Superior temporal gyrus (tissue), 1 donor: ENCODE data around the gene GALT.

Source experiments
- DNase-seq: peaks from one replicate; pipeline ENCODE4 v3.0.0-alpha.2; 2016; ENCODE audit errors: extremely low spot score

The GALT gene

DNA sequence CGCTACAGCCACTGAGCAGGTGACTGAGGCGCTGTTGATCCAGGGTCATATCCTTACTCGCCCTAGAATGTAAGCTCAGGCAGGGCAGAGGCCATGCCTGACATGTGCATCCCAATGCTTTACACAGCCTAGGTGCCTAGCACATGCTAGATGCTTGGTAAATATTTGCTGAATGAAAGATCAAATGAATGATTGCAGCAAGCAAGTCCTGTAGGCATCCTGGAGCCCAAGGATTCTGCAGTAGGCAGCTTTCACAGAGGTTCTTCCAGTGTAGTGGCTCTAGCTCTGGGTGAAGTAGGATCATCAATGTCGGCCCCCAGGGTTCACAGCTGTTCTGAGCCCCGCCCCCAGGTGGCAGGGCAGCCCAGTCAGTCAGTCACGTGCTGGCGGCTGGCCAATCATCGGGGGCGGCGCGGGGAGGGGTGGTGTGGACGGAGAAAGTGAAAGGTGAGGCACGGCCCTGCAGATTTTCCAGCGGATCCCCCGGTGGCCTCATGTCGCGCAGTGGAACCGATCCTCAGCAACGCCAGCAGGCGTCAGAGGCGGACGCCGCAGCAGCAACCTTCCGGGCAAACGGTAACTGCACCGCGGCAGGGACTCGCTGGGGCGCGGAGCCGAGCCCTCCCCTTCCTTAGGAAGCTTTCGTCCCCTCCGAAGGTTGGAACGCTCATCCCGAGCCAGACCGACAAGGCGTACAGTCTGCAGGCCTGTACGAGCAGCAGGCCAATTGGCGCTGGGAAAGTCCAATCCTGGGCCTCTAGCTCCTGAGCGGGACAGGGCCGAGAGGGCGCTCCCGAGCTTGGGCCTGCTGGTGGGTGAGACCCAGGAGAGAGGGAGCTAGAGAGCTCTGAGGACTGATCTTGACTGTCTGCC is at the start of gene GALT:
Gene GALT, plus strand, starts transcription at position 465 of the 873 bp plus-strand sequence. Its CDS starts 30 bp downstream, at position 495.
- DNase-seq: peak; percentile 84

DNA sequence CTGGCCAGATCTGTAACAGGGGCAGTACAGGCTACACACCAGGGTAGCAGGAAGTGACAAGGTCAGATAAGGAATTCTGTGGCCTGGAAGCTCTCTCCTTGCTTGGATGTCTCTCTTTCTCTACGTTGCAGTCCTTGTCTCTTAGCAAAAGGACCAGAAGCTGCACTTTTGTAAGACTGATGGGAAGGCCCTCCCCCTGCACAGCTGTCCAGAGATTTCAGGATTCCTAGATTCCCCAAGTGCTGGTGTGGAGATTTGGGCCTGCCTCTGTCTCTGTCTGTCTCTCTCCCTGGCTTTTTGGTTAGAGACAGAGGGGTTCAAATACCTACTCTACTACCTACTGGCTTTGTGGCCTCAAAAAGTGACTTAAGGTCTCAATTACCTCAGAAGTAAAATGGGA is 46.9 kb upstream of the GALT start:
- no peak for DNase-seq

DNA sequence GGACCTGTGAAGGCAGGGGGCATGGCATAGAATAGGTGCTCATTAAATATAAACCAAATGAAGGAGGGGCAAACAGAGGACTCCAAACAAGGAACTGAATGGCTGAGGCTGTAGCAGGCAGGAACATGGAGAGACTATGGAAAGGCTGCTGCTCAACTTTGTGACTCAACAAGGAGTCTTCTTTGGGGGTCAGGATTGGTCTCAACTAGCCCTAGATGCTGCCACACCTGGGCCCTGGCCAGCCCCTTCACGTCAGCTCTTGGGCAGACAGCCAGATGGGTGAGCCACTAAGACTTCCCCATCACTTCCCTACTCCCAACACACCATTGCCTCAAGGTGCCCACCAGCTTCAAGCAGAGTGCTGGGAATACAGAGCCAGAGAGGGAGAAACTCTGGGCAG is 45.6 kb upstream of the GALT start:
- DNase-seq: no peak

DNA sequence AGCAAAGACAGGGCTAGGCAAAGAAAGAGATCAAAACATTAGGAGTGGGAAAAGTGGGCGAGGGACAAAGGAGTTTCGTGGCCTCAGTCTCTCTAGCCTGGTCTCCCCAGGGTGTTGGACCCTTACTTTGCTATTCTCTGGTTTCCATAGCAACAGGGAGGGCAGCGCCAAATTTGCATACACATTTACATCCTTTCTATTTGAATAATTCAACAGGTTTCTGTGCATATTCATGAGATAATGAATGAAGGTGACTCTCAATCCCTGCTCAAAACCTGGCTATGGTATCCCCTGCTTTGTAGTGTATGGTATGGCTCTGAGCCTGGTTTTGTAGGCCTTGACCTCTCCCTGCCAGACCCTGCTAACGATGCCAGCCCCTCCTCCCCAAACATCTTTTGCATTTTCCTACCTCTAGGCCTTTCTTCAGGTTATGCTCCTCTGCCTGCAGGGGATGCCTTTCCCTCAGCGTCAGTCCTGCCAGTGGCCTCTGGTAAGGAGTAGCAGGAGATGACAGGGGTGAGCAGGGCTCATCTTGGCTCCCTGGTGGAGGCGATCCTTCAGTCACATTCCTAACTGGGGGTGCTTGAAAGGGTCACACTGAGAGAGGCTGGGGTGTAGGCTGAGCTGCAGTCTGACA is 44.4 kb upstream of the GALT start:
- DNase-seq: no peak

DNA sequence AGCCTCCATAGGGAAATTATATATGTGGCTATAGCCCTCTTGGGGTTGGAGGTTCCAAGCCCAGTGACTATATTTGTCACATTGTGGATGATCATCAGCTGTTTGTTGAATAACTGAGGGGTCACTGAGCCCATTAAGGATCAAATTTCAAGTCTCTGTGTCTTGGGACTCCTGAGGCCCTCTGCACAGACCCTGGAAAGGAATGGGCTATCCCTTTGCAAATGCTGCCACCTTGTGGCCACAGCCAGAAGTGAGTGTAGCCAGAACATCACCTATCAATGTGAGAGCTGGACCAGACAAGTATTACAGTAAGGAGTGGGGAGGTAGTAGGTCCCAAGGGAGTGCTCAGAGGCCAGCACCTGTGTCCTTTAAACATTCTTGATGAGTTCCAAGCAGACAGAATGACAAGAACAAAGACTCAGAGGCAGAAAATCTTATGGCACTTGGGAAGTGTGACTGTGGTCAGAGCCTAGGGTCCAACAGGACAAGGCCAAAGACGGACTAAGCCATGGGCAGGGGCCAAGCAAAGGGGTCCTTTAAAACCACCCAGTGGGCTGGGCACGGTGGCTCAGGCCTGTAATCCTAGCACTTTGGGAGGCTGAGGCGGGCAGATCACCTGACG is 42.8 kb upstream of the GALT start:
- DNase-seq: peak; percentile 96

DNA sequence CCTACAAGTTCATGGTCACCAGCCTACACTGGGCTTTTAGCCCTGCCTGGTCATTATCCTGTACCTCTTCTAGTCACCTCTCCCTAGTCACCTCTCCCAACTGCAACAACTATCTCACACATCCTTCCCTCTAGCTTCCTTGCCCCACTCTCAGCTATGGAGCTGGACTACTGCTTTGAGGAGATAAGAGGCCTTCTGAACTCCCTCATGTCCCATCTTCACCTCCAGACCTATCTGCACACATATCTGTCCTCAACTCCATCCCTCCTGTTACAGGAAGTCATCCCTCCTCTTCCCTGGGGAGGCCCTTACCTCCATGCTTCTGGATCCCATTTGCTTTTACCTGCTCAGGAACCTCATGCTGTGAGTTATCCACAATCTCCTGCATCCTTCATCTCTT is 40.3 kb upstream of the GALT start:
- DNase-seq: no peak

DNA sequence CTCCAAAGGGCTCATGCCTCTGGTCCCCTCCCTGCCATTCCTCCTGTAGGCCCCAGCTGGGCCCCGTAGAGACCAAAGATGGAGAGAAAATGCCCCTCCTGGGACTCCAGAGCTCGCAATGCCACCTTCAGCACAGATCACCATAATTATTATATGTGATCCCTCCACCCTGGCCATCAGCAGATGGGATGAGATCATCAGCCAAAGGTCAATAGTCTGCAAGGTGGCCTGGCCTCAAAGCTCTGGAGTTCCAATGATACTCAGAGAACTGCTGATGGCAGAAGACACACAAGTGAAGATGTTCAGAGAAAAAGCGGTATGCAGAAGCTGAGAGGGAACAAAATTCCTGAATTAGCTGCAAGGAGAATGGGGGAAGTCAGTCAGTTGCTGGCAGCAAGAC is 39.6 kb upstream of the GALT start:
- DNase-seq: no peak

DNA sequence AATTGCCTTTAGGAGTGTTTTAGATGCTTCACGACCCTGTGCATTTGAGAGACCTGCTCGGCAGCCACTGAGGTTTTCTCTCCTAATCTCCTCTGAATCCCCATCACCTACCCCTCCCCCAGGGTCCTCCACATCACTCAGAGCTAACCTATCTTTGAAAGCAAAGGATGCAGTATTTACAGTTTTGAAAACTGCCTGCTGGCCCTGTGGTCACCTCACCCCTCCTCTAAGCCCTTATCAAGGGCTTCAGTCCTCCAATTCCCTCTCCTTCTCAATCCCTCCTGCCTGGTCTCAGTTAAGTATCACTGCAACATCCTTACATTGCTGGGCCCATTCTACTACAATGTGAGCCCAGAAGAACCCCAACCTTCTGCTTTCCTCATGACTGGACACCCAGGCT is 39.1 kb upstream of the GALT start:
- no peak for DNase-seq

DNA sequence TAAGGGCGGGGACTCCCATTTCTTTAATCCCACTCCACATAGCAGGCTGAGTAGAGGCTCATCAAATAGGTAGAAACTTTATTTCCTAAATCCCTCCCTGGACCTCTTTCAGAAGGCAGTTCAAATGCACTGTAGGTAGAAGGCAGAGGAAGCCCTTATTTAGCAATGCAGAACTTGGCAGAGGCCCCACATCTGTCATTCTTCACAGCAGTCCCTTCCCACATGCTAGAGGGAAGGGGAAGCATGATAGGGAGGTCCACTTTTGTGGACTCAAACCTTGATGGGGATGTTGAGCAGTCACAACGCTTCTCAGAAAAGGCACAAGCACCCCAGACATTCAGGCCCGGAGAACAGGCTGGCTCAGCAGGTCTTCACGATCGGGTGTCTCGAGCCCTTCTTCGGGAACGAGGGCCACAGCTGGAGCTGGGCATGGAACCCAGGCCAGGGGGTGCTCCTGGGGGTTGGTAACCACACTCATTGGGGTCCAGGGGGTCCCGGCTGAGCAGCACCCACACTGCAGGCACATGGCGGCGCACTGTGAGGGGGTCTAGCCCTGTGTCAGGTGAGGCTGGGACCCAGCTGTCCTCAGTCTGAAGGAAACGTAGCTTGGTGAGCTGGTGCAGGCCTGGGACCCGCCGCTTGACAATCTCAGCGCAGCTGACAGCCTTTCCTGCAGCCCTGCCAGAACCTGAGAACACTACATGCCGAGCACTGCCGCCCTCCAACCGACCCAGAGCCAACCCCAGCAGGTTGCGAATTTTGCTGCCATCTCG is 35.9 kb upstream of the GALT start:
- no peak for DNase-seq

DNA sequence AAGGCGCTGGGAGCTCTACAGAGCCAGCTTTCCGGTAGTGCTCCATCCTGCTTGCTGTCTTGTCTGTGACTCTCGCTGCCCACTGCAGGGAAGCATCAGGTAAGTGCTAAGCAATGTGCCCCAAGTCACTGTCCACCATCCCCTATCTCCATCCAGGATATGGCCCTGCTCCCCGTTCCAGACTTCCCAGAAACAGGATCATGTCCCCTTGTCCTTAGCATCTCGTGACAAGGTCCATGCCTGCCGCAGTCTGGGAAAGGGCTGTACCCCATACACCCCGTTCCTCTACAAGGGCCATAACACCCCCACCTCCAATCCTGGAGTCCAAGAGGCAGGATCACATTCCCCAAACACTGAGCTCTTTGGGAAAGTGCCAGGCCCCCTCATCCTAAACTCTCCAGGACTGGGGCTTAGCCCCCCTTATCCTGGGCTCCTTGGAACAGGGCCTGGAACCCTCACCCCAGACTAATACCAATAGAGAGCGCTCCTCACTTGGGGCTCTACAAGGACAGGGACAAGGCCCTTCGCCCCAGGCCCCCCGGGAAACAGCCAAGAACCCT is 35.1 kb upstream of the GALT start:
- DNase-seq: no peak

DNA sequence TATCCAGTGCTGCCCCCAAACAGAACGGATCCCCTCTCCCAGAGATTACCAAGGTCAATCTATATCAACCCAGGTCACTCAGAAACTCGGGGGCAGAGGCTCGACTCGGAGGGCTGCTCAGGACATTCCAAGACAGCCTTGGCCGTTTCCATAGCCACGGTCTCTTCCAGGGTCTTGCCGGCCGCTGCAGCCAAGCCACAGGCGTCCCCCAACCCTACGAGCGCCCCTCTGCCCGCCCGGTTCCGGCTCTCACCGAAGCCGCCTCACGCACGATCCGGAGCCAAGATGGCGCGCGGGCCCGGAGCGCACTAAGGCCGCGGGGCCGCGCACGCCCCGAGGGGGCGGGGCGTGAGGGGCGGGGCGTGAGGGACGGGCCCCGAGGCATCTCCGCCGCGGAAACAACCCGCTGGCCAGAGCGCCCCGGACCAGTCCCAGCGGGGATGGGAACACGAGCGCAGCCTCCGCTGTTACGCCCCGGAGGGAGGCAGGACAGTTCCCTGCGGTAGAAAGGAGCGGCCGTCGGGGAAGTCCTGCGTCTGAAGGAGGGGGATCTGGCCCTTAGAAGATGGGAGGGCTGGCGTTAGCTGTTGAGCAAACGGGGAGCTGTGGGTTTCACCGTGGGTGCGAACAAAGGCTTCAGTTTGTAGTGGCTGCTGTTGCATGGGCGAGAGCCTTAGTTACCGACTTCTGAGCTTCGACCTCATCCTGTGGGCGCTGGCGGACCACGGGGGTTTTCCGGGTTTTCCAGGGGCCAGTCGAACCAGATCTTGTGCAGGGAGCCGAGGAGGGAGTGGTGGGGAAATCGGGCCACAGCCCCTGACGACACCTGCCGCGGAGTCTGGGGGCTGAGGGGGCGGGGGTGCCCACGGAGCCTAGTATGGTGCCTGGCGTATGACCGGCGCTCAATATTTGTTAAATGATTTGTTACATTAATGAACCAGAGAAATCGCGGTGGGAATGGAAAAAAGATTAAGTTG is 34.4 kb upstream of the GALT start, which contains the start of gene RPP25L:
Gene RPP25L, minus strand, starts transcription at position 287 of the 977 bp plus-strand sequence. CDS start 801 bp downstream, outside the sequence.
- DNase-seq: peak; percentile 89

DNA sequence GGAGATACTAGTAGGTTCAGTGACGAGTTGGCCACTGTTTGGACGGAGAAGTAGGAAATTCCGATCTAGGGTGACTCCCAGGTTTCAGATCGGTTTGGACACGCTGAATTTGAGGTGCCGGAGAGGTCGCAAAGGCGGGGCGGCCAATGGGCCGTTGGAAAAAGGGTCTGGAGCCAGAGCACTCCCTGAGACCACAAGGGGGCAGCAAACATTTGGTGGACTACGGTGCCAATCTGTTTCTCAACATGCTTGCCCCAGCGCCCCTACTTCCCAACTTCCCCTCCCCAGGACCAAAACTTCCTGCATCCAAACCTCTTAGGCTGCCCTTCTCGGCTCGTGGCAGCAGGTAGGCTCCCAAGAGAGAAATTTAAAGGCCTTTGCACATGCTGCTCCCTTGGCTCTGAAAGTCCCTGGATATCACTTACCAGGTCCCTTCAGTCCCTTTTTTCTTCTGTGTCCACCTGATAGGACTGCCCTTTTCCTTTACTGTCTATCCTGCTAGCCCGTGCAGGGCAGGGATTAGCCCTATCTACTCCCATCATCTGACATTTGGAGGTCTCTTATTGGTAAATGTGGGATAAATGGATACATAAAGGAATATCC is 33.6 kb upstream of the GALT start:
- DNase-seq: peak; percentile 93

DNA sequence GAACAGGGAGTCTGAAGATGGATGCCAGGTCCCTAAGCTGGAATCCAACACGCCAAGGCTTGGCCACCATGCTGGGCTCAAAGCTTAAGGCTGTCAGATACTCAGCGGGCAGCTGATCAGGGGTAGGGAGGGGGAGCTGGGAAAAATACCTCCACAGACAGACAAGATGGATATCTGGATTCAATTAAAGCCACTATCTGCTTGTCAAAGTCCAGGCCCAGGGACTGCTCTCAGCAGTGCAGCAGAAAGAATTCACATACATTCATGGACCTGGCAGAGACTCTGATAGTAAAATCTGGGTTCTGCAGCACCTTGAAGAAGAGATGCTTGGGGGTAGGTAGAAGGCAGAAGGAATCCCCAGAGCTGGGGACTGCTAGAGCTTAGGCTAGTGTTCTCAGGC is 31.3 kb upstream of the GALT start:
- no peak for DNase-seq

DNA sequence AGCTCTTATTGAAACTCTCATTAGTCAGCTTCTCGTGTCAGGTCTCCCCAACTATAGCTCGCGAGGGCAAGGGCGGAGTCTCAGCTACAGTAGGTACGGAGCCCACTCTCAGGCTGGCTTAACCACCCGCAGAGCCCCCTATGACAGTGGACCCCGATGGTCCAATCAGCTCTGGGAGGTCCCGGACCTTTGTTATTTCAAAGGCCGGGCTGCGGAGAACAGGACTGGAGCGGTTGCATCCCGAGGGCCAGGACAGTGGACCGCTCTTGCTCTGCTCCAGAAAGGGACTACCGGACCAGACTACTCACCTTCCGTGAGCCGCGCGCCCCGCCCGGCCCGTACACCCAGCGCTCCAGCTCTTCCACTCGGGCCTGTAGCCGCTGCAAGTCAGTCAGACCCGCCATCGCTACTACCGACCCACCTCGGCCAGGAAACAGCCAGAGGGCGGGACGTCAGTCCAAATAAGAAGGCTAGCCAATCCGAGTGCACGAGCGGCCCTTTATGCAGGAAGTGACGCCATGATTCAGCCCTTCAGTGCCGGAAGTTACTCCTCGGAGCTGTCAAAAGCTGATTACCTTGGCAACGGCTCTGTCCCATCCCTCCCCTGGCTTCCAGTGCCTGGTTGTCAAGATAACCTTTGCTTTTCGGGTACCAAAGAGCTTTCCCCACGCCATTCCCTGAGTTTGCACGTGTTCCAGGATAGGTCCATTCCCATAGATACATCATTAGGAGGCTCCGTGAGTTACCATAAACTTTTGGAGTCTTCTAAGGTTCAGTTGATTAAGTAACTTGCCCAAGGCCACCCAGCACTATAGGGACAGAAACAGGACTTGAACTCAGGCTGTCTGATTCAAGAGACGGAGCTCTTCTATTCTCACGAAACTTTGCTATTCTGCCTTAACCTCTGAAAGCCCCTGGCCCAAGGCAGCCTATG is 26.1 kb upstream of the GALT start, which contains the start of gene DCTN3:
Gene DCTN3, minus strand, starts transcription at position 435 of the 934 bp plus-strand sequence. Its CDS starts 31 bp downstream, at position 404.
- DNase-seq: peak; percentile 99

DNA sequence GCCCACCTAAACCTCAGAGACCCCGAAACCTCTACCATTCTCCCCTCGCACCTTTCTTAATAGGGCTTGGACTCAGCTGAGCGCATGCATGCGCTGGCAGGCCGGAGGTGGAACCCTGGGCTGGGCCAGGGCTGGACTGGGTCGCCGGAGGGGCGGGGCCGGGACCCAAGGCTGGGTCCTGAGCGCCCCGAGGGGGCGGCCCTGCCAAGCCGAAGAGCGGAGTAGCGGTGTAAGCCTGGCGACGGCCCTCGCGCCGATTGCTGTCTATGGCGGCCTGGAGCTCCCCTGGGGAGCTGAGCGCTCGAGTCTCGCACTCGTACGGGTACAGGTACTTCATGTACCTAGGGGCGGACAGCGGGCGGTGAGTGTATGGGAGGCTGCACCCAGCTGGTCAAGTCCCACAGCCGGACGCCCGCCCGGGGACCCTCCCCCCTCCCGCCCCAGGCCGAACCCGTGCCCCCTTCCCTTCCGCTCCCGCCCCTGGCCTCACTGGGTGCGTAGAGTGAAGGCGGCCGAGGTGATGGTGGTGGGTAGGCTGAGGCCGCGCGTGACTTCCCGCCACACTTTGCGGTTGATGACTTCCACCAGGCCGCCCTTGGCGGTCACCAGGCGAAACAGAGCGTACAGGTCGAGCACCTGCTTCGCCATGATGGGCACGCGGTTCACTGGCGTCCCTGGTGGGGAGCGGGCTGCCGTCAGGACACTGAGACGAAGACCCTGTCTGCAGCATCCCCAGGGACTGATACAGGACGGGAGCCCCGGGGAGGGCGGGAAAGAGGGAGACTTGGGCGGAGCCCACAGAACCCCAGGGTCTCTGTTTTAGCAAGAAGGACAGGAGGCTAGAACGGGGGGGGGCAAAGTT is 22.9 kb upstream of the GALT start:
- DNase-seq: no peak

DNA sequence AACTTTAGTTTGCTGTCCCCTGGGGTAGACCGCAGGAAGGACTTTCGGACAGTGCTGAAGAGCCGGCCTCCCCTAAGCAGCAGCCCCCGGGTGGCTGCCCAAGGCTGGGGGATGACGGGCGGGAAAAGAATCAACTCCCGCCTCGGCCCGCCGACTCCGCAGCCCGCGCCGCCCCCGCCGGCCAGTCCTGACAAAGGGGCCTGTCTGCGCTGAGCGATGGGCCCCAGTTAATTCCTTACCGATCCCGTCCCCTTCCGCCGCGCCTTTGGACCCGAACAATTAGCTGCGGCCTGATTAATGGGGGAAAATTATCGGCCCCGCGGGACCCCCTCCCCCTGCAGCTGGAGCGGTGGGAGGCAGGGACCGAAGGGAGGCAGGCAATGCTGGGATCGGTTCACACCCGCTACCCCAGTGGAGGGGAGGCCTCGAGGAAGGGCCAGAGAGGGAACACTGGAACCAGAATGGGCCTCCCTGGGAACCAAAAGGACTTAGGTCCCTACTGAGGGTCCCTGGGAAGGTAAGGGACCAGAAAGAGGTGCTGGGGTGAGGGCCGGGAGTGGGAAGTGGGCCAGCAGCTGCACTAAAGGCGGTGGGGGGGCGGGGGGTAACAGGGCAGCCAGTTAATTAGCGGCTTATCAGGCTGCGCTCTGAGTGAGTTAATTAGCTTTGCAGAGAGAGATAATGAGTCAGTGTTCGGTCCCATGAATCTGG is 21.8 kb upstream of the GALT start:
- no peak for DNase-seq

DNA sequence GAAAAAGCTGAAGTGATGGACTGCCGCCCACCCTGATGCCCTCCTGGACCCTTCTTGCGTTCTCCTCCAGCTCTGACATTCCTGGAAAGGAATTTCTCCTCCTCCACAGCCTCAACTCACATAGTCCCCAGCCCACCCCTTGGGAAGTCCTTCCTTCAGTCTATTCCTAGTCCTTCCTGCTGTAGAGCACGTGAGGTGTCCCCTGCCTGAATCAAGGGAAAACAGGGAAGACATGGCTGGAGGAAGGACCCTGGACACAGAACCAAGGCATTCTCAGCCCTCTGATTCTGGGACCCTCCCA is 21.3 kb upstream of the GALT start:
- no peak for DNase-seq
